HUES6 (cell line): ENCODE measurements around the gene BCAP31.

ENCODE experiments used
- H3K27ac ChIP-seq: 2 replicates; pipeline ENCODE4 v1.7.0; 2013; ENCODE audit warnings: low read depth, mild to moderate bottlenecking, low read length, inconsistent platforms
- H3K27me3 ChIP-seq: 2 replicates; pipeline ENCODE4 v1.6.1; 2013; ENCODE audit warnings: low read length; ENCODE audit not compliant: control insufficient read depth, insufficient read depth
- H3K36me3 ChIP-seq: 2 replicates; pipeline ENCODE4 v1.6.1; 2013; ENCODE audit warnings: low read length; ENCODE audit not compliant: control insufficient read depth, insufficient read depth
- H3K4me1 ChIP-seq: 2 replicates; pipeline ENCODE4 v1.6.1; 2013; ENCODE audit warnings: low read length; ENCODE audit not compliant: control insufficient read depth, insufficient read depth
- H3K4me3 ChIP-seq: 2 replicates; pipeline ENCODE4 v1.5.1; 2013; ENCODE audit warnings: low read depth, low read length
- H3K9ac ChIP-seq: one replicate; pipeline ENCODE4 v1.6.1; 2013; ENCODE audit warnings: mild to moderate bottlenecking, low read length
- H3K9me3 ChIP-seq: 2 replicates; pipeline ENCODE4 v1.6.1; 2013; ENCODE audit warnings: low read depth, low read length; ENCODE audit not compliant: control insufficient read depth, insufficient read depth

The BCAP31 gene

GRCh38 chrX:153671589-153672530 is 52.3 kb downstream of the BCAP31 start:
- Histone ChIP-seq H3K36me3 (no peaks in the 10 kb centered on the region), H3K27me3 (peaks cover 25% of the 10 kb centered on the region; the same call in 1 of the 2 replicates), H3K9ac (no peak overlapping the region), H3K9me3 (peaks cover 20% of the 10 kb centered on the region; the same call in 1 of the 2 replicates), H3K27ac (no peak overlapping the region), H3K4me1 (peaks cover 9% of the 10 kb centered on the region; the same call in 1 of the 2 replicates), H3K4me3 (no peak overlapping the region)

- peaks cover 23% of the 10 kb centered on the region; the same call in 1 of the 2 replicates for H3K9me3 ChIP-seq
- no peak overlapping the region for H3K9ac ChIP-seq
Observed at GRCh38 chrX:153670748-153671588, 53.2 kb downstream of the BCAP31 start.

GRCh38 chrX:153669901-153670731 is 54.1 kb downstream of the BCAP31 start:
- peaks cover 25% of the 10 kb centered on the region; the same call in 1 of the 2 replicates for H3K9me3 ChIP-seq
- peaks cover 9% of the 10 kb centered on the region; the same call in 1 of the 2 replicates for H3K4me1 ChIP-seq
- no peak overlapping the region for H3K27ac ChIP-seq
- no peak overlapping the region for H3K9ac ChIP-seq
- H3K4me3 ChIP-seq, result no peak overlapping the region
- no peaks in the 10 kb centered on the region for H3K36me3 ChIP-seq
- H3K27me3 ChIP-seq, result peaks cover 38% of the 10 kb centered on the region; the same call in 1 of the 2 replicates

More at GRCh38 chrX:153670748-153671588, 53.2 kb downstream of the BCAP31 start:
- Histone ChIP-seq H3K36me3 (no peaks in the 10 kb centered on the region), H3K4me1 (peaks cover 9% of the 10 kb centered on the region; the same call in 1 of the 2 replicates), H3K27ac (no peak overlapping the region), H3K27me3 (peaks cover 31% of the 10 kb centered on the region; the same call in 1 of the 2 replicates), H3K4me3 (no peak overlapping the region)

- no peak overlapping the region for H3K9ac ChIP-seq
- H3K4me1 ChIP-seq, result 0 out of 2 replicates have a peak, but pooled peaks cover 6% of the 10 kb centered on the region
- no peak overlapping the region for H3K4me3 ChIP-seq
- no peak overlapping the region for H3K27ac ChIP-seq
- H3K9me3 ChIP-seq, result peaks cover 25% of the 10 kb centered on the region; the same call in 1 of the 2 replicates
- H3K27me3 ChIP-seq, result peaks cover 43% of the 10 kb centered on the region; the same call in 1 of the 2 replicates
- no peaks in the 10 kb centered on the region for H3K36me3 ChIP-seq
Observed at GRCh38 chrX:153669174-153669890, 54.9 kb downstream of the BCAP31 start.

- no peak overlapping the region for H3K9ac ChIP-seq
- peaks cover 40% of the 10 kb centered on the region; the same call in 1 of the 2 replicates for H3K27me3 ChIP-seq
- H3K4me1 ChIP-seq, result 0 out of 2 replicates have a peak, but pooled peaks cover 5% of the 10 kb centered on the region
- no peak overlapping the region for H3K4me3 ChIP-seq
- no peak overlapping the region for H3K27ac ChIP-seq
- no peaks in the 10 kb centered on the region for H3K36me3 ChIP-seq
- H3K9me3 ChIP-seq, result peaks cover 22% of the 10 kb centered on the region; the same call in 1 of the 2 replicates
Observed at GRCh38 chrX:153668423-153669173, 55.6 kb downstream of the BCAP31 start.

GRCh38 chrX:153667956-153668396 is 56.2 kb downstream of the BCAP31 start:
- Histone ChIP-seq H3K9me3 (peaks cover 22% of the 10 kb centered on the region; the same call in 1 of the 2 replicates), H3K36me3 (no peaks in the 10 kb centered on the region), H3K27me3 (peaks cover 36% of the 10 kb centered on the region; the same call in 1 of the 2 replicates), H3K4me3 (peak overlapping the region; percentile 46), H3K9ac (peak overlapping the region; percentile 39), H3K27ac (no peak overlapping the region), H3K4me1 (0 out of 2 replicates have a peak, but pooled peaks cover 3% of the 10 kb centered on the region)

- H3K4me1 ChIP-seq, result no peaks in the 10 kb centered on the region
- H3K27me3 ChIP-seq, result peaks cover 36% of the 10 kb centered on the region; the same call in 1 of the 2 replicates
- H3K4me3 ChIP-seq, result peak overlapping the region; percentile 46
- peak overlapping the region; percentile 39 for H3K9ac ChIP-seq
- no peaks in the 10 kb centered on the region for H3K36me3 ChIP-seq
- H3K9me3 ChIP-seq, result peaks cover 22% of the 10 kb centered on the region; the same call in 1 of the 2 replicates
- no peak overlapping the region for H3K27ac ChIP-seq
Observed at GRCh38 chrX:153667281-153667955, 56.8 kb downstream of the BCAP31 start.

GRCh38 chrX:153665726-153666306 is 58.4 kb downstream of the BCAP31 start:
- Histone ChIP-seq H3K9ac (no peak overlapping the region), H3K4me3 (no peak overlapping the region), H3K27ac (no peak overlapping the region), H3K9me3 (peaks cover 14% of the 10 kb centered on the region; the same call in 1 of the 2 replicates), H3K36me3 (no peaks in the 10 kb centered on the region), H3K27me3 (peaks cover 47% of the 10 kb centered on the region), H3K4me1 (no peaks in the 10 kb centered on the region)
